Measurements from ENCODE around the gene TBC1D28. TPM values are rescaled to one million over a fixed set of nuclear protein-coding genes. Genes with fewer than 3 reads are reported as not detected.
A peak's percentile ranks its signal among the peaks of the same experiment; 100 is the strongest.
"Not testable (repeated sequence)": the region's sequence is repeated elsewhere in the genome, so short reads cannot be mapped to it uniquely, and the experiment has no call there.

Gene TBC1D28
- total and polyA plus RNA-seq, 2 donors (not counting 1 experiment from before 2014, with no cell fraction given) = not detected

DNA sequence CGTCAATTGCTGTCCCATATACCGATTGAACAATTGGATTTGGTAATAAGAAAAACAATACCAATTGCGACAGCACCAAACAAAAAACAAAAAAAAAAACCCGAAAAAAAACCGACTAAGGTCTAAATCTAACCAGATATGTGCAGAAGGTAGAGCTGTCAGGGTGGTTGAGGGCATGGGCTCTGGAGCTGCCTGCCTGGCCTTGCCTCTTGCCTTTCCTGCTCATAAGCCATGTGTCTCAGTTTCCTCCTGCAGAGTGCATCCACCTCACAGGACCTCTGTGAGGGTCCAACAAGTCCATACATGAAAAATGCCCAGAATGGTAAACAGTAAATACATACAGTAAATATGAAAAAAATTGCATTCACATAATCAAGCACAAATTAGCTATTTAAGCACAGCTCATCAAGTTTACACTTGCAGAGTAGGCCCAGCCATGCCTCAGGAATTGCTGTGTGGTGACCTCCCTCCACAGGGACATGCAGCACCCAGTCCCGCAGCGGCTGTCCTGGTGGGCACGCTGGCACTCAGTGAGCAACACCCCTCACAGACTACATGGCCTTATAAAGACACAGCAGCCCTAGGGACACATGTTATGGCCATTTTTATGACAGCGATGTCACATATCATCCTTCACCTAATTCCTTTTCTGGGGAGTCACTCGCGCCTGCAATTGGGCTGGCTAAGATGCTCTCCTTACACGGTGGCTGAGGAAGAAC is 17.9 kb downstream of the TBC1D28 start:
- Histone ChIP-seq H2AFZ (ENCODE audit: insufficient read depth, low read depth, low read length, poor library complexity, severe bottlenecking) (peak overlapping the region; percentile 43), H3K9ac (ENCODE audit: low read length) (no peak overlapping the region), H4K20me1 (ENCODE audit: control insufficient read depth, insufficient read depth, low read length, poor library complexity, severe bottlenecking) (no peaks in the 10 kb centered on the region), H3K9me3 (ENCODE audit: control extremely low read depth in 1 of 3, control insufficient read depth in 2 of 3, insufficient read depth in 1 of 3, low read length in 2 of 3) (peaks cover 0 to 4% (median 0%) of the 10 kb centered on the region in 3 donors), H3K27me3 (replicated peaks in 1 of 4; ENCODE audit: control extremely low read depth in 1 of 4, control insufficient read depth in 3 of 4, insufficient read depth in 4 of 4, low read length in 3 of 4) (no peaks in the 10 kb centered on the region), H3K4me2 (replicated peaks; ENCODE audit: low read depth, low read length, poor library complexity, severe bottlenecking) (peak overlapping the region; percentile 48), H3K27ac (ENCODE audit: low read length in 2 of 2) (no peak overlapping the region), H3K79me2 (ENCODE audit: control insufficient read depth, insufficient read depth, low read length) (no peaks in the 10 kb centered on the region), H3K36me3 (replicated peaks in 1 of 2; ENCODE audit: control extremely low read depth in 1 of 2, control insufficient read depth in 1 of 2, extremely low read depth in 1 of 2, insufficient read depth in 2 of 2, low read length in 1 of 2) (no peaks in the 10 kb centered on the region), H3K4me3 (ENCODE audit: control extremely low read depth in 1 of 5, extremely low read depth in 1 of 5, insufficient read depth in 1 of 5, low read depth in 2 of 5, low read length in 4 of 5) (no peak overlapping the region), H3K4me1 (ENCODE audit: control insufficient read depth in 2 of 2, insufficient read depth in 2 of 2, low read length in 2 of 2) (peaks cover 4 to 12% of the 10 kb centered on the region in 2 donors)
- no peak for TF ChIP-seq EZH2 (IDR thresholded peaks at IDR 0.05; ENCODE audit: borderline replicate concordance, insufficient read depth, low read depth, low read length, poor library complexity, severe bottlenecking)
- TF ChIP-seq, protein P1, sequence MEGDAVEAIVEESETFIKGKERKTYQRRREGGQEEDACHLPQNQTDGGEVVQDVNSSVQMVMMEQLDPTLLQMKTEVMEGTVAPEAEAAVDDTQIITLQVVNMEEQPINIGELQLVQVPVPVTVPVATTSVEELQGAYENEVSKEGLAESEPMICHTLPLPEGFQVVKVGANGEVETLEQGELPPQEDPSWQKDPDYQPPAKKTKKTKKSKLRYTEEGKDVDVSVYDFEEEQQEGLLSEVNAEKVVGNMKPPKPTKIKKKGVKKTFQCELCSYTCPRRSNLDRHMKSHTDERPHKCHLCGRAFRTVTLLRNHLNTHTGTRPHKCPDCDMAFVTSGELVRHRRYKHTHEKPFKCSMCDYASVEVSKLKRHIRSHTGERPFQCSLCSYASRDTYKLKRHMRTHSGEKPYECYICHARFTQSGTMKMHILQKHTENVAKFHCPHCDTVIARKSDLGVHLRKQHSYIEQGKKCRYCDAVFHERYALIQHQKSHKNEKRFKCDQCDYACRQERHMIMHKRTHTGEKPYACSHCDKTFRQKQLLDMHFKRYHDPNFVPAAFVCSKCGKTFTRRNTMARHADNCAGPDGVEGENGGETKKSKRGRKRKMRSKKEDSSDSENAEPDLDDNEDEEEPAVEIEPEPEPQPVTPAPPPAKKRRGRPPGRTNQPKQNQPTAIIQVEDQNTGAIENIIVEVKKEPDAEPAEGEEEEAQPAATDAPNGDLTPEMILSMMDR (IDR thresholded peaks at IDR 0.05) = no peak
- H3K9me3 Mint-ChIP-seq (ENCODE audit: insufficient read depth) = no peaks in the 10 kb centered on the region
- peak overlapping the region; percentile 72 for H3K4me3 Mint-ChIP-seq
- peaks cover 12% of the 10 kb centered on the region for H3K4me1 Mint-ChIP-seq
- ATAC-seq (ENCODE audit: low read depth) (no peak), DNase-seq (peak; percentile 16)
- H3K27me3 Mint-ChIP-seq = no peaks in the 10 kb centered on the region
- H3K27ac Mint-ChIP-seq = no peak overlapping the region
- ChIA-PET POLR2A (interaction anchor here (0.5 kb wide), 1 partner anchor 401 kb away, joined by 4 read pairs; the partner anchor contains the start of gene LLGL1), CTCF (interaction anchor here (0.7 to 1.0 kb wide), 2 partner anchors 12 to 1234 kb away, joined by 4 read pairs; no protein-coding TSS in a partner anchor)
- 94% methylated on average over 3 of the region's 12 CpGs for WGBS (ENCODE audit: insufficient coverage)
- intact Hi-C loops (cut with micrococcal nuclease) = no loop called here

DNA sequence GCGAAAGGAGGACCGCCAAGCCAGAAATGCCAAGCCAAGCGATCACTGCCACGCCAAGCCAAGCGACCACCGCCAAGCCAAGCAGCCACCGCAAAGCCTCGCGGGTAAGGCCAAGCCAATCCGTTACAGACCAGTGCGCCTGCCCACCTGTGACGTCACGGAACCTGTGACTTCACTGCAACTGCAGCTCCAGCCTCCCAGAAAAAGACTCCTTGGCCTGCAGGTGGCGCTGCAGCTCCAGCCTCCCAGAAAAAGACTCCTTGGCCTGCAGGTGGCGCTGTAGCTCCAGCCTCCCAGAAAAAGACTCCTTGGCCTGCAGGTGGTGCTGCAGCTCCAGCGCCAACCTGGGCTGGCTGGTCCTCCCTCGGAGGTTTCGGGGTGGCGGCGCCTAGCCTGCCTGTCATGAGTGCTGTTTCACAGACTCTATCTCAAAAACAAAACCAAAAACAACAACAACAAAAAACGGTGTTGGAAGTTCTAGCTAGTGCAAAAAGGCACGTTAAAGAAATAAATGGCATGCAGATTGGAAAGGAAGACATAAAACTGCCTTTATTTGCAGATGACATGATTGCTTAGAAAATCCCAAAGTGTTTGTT is 18.6 kb downstream of the TBC1D28 start:
- Histone ChIP-seq H3K4me2 (replicated peaks; ENCODE audit: low read depth, low read length, poor library complexity, severe bottlenecking) (peak overlapping the region; percentile 48), H2AFZ (ENCODE audit: insufficient read depth, low read depth, low read length, poor library complexity, severe bottlenecking) (peak overlapping the region; percentile 43), H3K4me3 (ENCODE audit: control extremely low read depth in 1 of 5, extremely low read depth in 1 of 5, insufficient read depth in 1 of 5, low read depth in 2 of 5, low read length in 4 of 5) (peak overlapping the region in 3 of 5 experiments; percentile 8 to 19 (median 15)), H3K4me1 (ENCODE audit: control insufficient read depth in 2 of 2, insufficient read depth in 2 of 2, low read length in 2 of 2) (peaks cover 4 to 12% of the 10 kb centered on the region in 2 donors)
- 8% methylated on average over 14 of the region's 22 CpGs for WGBS (ENCODE audit: insufficient coverage)
- TF ChIP-seq, protein P1 (IDR thresholded peaks at IDR 0.05) = peak; percentile 100
- Mint-ChIP-seq H3K27ac (peak overlapping the region; percentile 80), H3K4me1 (peaks cover 12% of the 10 kb centered on the region), H3K4me3 (peak overlapping the region; percentile 72)
- CTCF ChIA-PET = interaction anchor here (0.6 to 1.0 kb wide), 2 partner anchors 12 to 284 kb away, joined by 3 to 4 read pairs; no protein-coding TSS in a partner anchor
- intact Hi-C loops (cut with micrococcal nuclease); H3K9me3 Mint-ChIP-seq (ENCODE audit: insufficient read depth); H3K36me3 ChIP-seq (replicated peaks in 1 of 2; ENCODE audit: control extremely low read depth in 1 of 2, control insufficient read depth in 1 of 2, extremely low read depth in 1 of 2, insufficient read depth in 2 of 2, low read length in 1 of 2); POLR2A ChIA-PET; H4K20me1 ChIP-seq (ENCODE audit: control insufficient read depth, insufficient read depth, low read length, poor library complexity, severe bottlenecking); H3K27me3 ChIP-seq (replicated peaks in 1 of 4; ENCODE audit: control extremely low read depth in 1 of 4, control insufficient read depth in 3 of 4, insufficient read depth in 4 of 4, low read length in 3 of 4); H3K27me3 Mint-ChIP-seq; H3K9me3 ChIP-seq (ENCODE audit: control extremely low read depth in 1 of 3, control insufficient read depth in 2 of 3, insufficient read depth in 1 of 3, low read length in 2 of 3); H3K9ac ChIP-seq (ENCODE audit: low read length); H3K27ac ChIP-seq (ENCODE audit: low read length in 2 of 2); H3K79me2 ChIP-seq (ENCODE audit: control insufficient read depth, insufficient read depth, low read length): not testable (repeated sequence)
- ATAC-seq (ENCODE audit: low read depth) (peak; percentile 90), DNase-seq (peak; percentile 92)
